Measurements from ENCODE around the gene BIN2. TPM values are rescaled to one million over a fixed set of nuclear protein-coding genes. Genes with fewer than 3 reads are reported as not detected.
"Not testable (repeated sequence)": the region's sequence is repeated elsewhere in the genome, so short reads cannot be mapped to it uniquely, and the experiment has no call there.

BIN2 gene
- total RNA-seq, 1 experiment from 2014 or later: 0.39 TPM

DNA sequence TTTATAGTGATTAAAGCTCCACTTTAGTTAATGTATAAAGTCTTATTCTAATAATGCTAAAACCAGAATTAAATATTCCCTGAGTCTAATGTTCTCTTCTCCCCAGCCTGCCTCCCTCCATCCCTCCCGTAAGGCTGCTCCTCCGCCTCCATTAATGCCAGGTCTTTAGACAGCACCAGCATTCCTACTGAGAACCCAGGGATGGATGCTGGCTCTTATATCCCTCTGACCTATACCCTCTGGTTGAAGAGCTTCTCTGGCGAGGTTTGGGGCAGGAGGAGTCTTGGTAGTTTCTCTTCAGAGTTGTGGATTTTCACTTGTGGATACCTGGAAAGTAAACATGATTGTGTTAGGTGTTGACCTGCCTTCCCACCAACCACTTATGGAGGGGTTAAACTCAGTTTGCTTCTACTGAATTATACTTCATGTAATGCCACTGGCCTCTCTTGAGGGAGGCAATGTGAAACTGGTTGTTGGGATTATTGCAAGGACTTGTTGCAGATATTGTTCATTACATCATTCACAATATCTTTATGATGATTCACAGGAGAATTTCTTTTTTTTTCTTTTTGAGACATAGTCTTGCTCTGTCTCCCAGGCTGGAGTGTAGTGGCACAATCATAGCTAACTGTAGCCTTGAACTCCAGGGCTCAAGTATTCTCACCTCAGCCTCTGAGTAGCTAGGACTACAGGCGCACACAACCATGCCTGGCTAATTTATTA, 42.6 kb downstream of the BIN2 start:
- TF ChIP-seq POLR2AphosphoS5 (IDR thresholded peaks at IDR 0.05; ENCODE audit: low read depth, low read length) (no peak), TCF7L2 (IDR thresholded peaks at IDR 0.05; ENCODE audit: low read depth, low read length) (no peak), SIN3A (IDR thresholded peaks at IDR 0.05; ENCODE audit: borderline replicate concordance, insufficient read depth, low read depth, low read length) (no peak)
- TF ChIP-seq, protein P1, sequence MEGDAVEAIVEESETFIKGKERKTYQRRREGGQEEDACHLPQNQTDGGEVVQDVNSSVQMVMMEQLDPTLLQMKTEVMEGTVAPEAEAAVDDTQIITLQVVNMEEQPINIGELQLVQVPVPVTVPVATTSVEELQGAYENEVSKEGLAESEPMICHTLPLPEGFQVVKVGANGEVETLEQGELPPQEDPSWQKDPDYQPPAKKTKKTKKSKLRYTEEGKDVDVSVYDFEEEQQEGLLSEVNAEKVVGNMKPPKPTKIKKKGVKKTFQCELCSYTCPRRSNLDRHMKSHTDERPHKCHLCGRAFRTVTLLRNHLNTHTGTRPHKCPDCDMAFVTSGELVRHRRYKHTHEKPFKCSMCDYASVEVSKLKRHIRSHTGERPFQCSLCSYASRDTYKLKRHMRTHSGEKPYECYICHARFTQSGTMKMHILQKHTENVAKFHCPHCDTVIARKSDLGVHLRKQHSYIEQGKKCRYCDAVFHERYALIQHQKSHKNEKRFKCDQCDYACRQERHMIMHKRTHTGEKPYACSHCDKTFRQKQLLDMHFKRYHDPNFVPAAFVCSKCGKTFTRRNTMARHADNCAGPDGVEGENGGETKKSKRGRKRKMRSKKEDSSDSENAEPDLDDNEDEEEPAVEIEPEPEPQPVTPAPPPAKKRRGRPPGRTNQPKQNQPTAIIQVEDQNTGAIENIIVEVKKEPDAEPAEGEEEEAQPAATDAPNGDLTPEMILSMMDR (IDR thresholded peaks at IDR 0.05): no peak
- TF ChIP-seq, protein P2, sequence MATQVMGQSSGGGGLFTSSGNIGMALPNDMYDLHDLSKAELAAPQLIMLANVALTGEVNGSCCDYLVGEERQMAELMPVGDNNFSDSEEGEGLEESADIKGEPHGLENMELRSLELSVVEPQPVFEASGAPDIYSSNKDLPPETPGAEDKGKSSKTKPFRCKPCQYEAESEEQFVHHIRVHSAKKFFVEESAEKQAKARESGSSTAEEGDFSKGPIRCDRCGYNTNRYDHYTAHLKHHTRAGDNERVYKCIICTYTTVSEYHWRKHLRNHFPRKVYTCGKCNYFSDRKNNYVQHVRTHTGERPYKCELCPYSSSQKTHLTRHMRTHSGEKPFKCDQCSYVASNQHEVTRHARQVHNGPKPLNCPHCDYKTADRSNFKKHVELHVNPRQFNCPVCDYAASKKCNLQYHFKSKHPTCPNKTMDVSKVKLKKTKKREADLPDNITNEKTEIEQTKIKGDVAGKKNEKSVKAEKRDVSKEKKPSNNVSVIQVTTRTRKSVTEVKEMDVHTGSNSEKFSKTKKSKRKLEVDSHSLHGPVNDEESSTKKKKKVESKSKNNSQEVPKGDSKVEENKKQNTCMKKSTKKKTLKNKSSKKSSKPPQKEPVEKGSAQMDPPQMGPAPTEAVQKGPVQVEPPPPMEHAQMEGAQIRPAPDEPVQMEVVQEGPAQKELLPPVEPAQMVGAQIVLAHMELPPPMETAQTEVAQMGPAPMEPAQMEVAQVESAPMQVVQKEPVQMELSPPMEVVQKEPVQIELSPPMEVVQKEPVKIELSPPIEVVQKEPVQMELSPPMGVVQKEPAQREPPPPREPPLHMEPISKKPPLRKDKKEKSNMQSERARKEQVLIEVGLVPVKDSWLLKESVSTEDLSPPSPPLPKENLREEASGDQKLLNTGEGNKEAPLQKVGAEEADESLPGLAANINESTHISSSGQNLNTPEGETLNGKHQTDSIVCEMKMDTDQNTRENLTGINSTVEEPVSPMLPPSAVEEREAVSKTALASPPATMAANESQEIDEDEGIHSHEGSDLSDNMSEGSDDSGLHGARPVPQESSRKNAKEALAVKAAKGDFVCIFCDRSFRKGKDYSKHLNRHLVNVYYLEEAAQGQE (IDR thresholded peaks at IDR 0.05; ENCODE audit: insufficient read depth in 1 of 2, low read depth in 2 of 2, low read length in 1 of 2): no peak
- no peaks in the 10 kb centered on the region for H3K9me3 ChIP-seq (ENCODE audit: control insufficient read depth, insufficient read depth, low read depth, low read length)
- H3K36me3 ChIP-seq (ENCODE audit: control insufficient read depth, insufficient read depth, low read length): no peaks in the 10 kb centered on the region
- no peak overlapping the region for H3K27ac ChIP-seq (ENCODE audit: low read length)
- no TSS peak for BruUV-seq (replicated peaks)
- intact Hi-C loops (cut with micrococcal nuclease; ENCODE audit: unreplicated experiment): no loop called here
- H3K27me3 ChIP-seq (ENCODE audit: control insufficient read depth, insufficient read depth, low read length): no peaks in the 10 kb centered on the region; the same call in 1 of the 2 replicates
- ChIA-PET POLR2A (interaction anchor here (0.6 kb wide), 1 partner anchor 18 kb away, joined by 3 read pairs; no protein-coding TSS in a partner anchor), CTCF (no interaction called here)
- H3K4me3 ChIP-seq (ENCODE audit: low read depth in 2 of 2, low read length in 2 of 2): no peak overlapping the region
- ATAC-seq: no peak
- H3K4me1 ChIP-seq (ENCODE audit: control insufficient read depth, insufficient read depth, low read length): no peaks in the 10 kb centered on the region
- in situ Hi-C loops (cut with HindIII; ENCODE audit: low pct_unique_long_range_greater_than_20kb, low sequenced_read_pairs): no loop called here
- DNase-seq (ENCODE audit: low read depth, low spot score): no peak

- TF ChIP-seq TCF7L2 (IDR thresholded peaks at IDR 0.05; ENCODE audit: low read depth, low read length) (no peak), SIN3A (IDR thresholded peaks at IDR 0.05; ENCODE audit: borderline replicate concordance, insufficient read depth, low read depth, low read length) (no peak), POLR2AphosphoS5 (IDR thresholded peaks at IDR 0.05; ENCODE audit: low read depth, low read length) (no peak)
- TF ChIP-seq, protein P2 (IDR thresholded peaks at IDR 0.05; ENCODE audit: insufficient read depth in 1 of 2, low read depth in 2 of 2, low read length in 1 of 2): no peak
- TF ChIP-seq, protein P1 (IDR thresholded peaks at IDR 0.05): no peak
- no peak overlapping the region for H3K4me3 ChIP-seq (ENCODE audit: low read depth in 2 of 2, low read length in 2 of 2)
- intact Hi-C loops (cut with micrococcal nuclease; ENCODE audit: unreplicated experiment) (no loop called here), in situ Hi-C loops (cut with HindIII; ENCODE audit: low pct_unique_long_range_greater_than_20kb, low sequenced_read_pairs) (no loop called here)
- H3K36me3 ChIP-seq (ENCODE audit: control insufficient read depth, insufficient read depth, low read length): no peaks in the 10 kb centered on the region; the same call in 1 of the 2 replicates
- no peaks in the 10 kb centered on the region for H3K9me3 ChIP-seq (ENCODE audit: control insufficient read depth, insufficient read depth, low read depth, low read length)
- no peak overlapping the region for H3K27ac ChIP-seq (ENCODE audit: low read length)
- CTCF ChIA-PET: no interaction called here
- H3K4me1 ChIP-seq (ENCODE audit: control insufficient read depth, insufficient read depth, low read length): peaks cover 6% of the 10 kb centered on the region; the same call in 1 of the 2 replicates
- no TSS peak for BruUV-seq (replicated peaks)
- ATAC-seq (no peak), DNase-seq (ENCODE audit: low read depth, low spot score) (no peak)
- POLR2A ChIA-PET: no interaction called here
- H3K27me3 ChIP-seq (ENCODE audit: control insufficient read depth, insufficient read depth, low read length): peaks cover 4% of the 10 kb centered on the region; the same call in 1 of the 2 replicates
Observed at GRCh38 chr12:51275088-51275487, 48.9 kb downstream of the BIN2 start.

GRCh38 chr12:51272810-51273209, 51.2 kb downstream of the BIN2 start:
- in situ Hi-C loops (cut with HindIII; ENCODE audit: low pct_unique_long_range_greater_than_20kb, low sequenced_read_pairs); POLR2A ChIA-PET; BruUV-seq (replicated peaks); H3K36me3 ChIP-seq (ENCODE audit: control insufficient read depth, insufficient read depth, low read length); H3K27ac ChIP-seq (ENCODE audit: low read length); H3K27me3 ChIP-seq (ENCODE audit: control insufficient read depth, insufficient read depth, low read length); H3K9me3 ChIP-seq (ENCODE audit: control insufficient read depth, insufficient read depth, low read depth, low read length); DNase-seq (ENCODE audit: low read depth, low spot score); H3K4me3 ChIP-seq (ENCODE audit: low read depth in 2 of 2, low read length in 2 of 2); ATAC-seq; H3K4me1 ChIP-seq (ENCODE audit: control insufficient read depth, insufficient read depth, low read length); intact Hi-C loops (cut with micrococcal nuclease; ENCODE audit: unreplicated experiment): not testable (repeated sequence)
- CTCF ChIA-PET: interaction anchor here (0.7 kb wide), 1 partner anchor 68 kb away, joined by 9 read pairs; no protein-coding TSS in a partner anchor

Measured in Panc1 (cell line).